ENCODE data around the gene EPN3.
A peak's percentile ranks its signal among the peaks of the same experiment; 100 is the strongest.

EPN3 gene

GRCh38 chr17:50532452-50533024, at the start of gene EPN3:
TSS of gene EPN3 (plus strand) at chr17:50532735. CDS start at chr17:50536557, 3,822 bp downstream.
- no peak for DNase-seq

GRCh38 chr17:50483266-50483665, 49.3 kb upstream of the EPN3 start:
- no peak for DNase-seq

GRCh38 chr17:50484386-50485155, 48.0 kb upstream of the EPN3 start:
- DNase-seq, result no peak

- DNase-seq, result no peak
Measured at GRCh38 chr17:50487213-50488096, 45.1 kb upstream of the EPN3 start.

GRCh38 chr17:50488880-50489279, 43.7 kb upstream of the EPN3 start:
- no peak for DNase-seq

GRCh38 chr17:50491505-50491904, 41.0 kb upstream of the EPN3 start:
- DNase-seq, result no peak

- no peak for DNase-seq
Measured at GRCh38 chr17:50492214-50492613, 40.3 kb upstream of the EPN3 start.

GRCh38 chr17:50493744-50494143, 38.8 kb upstream of the EPN3 start:
- no peak for DNase-seq

GRCh38 chr17:50495217-50495823, 37.2 kb upstream of the EPN3 start:
- no peak for DNase-seq

GRCh38 chr17:50495918-50496317, 36.6 kb upstream of the EPN3 start:
- DNase-seq, result no peak

GRCh38 chr17:50498021-50498874, 34.3 kb upstream of the EPN3 start:
- DNase-seq, result no peak

GRCh38 chr17:50499270-50499669, 33.3 kb upstream of the EPN3 start:
- no peak for DNase-seq

- no peak for DNase-seq
Measured at GRCh38 chr17:50499721-50500120, 32.8 kb upstream of the EPN3 start.

GRCh38 chr17:50501054-50501453, 31.5 kb upstream of the EPN3 start:
- peak; percentile 25 to 39 for DNase-seq

- no peak for DNase-seq
Measured at GRCh38 chr17:50502301-50502990, 30.1 kb upstream of the EPN3 start.

GRCh38 chr17:50505591-50506130, 26.9 kb upstream of the EPN3 start:
- no peak for DNase-seq

GRCh38 chr17:50506298-50506697, 26.2 kb upstream of the EPN3 start:
- no peak for DNase-seq

- DNase-seq, result peak; percentile 79 to 89
Measured at GRCh38 chr17:50507871-50508572, 24.5 kb upstream of the EPN3 start, which contains the start of gene MYCBPAP. TSS of gene MYCBPAP (plus strand) at chr17:50508439. CDS start at chr17:50508675, 236 bp downstream.

- DNase-seq, result no peak
Measured at GRCh38 chr17:50508573-50509460, 23.7 kb upstream of the EPN3 start.
